Measurements from ENCODE around the gene LSM14A.
"Not testable (repeated sequence)": the region's sequence is repeated elsewhere in the genome, so short reads cannot be mapped to it uniquely, and the experiment has no call there.

The LSM14A gene

DNA sequence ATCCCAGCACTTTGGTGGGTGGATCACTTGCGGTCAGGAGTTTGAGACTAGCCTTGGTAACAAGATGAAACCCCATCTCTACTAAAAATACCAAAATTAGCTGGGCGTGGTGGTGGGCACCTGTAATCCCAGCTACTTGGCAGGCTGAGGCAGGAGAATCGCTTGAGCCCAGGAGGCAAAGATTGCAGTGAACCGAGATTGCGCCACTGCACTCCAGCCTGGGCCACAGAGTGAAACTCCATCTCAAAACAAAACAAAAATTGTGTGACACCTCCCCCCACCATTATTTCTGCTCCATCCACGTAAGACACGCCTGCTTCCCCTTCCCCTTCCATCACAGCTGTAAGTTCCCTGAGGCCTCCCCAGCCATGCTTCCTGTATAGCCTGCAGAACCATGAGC lies 13.3 kb upstream of the LSM14A start:
- not testable (repeated sequence) for DNase-seq (ENCODE audit: low read depth in 2 of 2)

DNA sequence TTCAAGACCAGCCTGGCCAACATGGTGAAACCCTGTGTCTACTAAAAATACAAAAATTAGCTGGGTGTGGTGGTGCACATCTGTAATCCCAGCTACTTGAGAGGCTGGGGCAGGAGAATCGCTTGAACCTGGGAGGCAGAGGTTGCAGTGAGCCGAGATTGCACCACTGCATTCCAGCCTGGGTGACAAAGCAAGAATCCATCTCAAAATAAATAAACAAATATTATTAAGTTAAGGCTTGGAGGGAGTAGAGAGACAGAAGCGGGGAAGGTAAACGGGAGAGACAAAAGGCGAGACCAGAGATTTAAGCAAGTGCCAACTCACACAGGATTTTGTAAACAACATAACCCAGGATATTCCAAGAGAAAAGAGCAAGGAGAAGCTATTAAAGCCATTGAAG lies 12.8 kb upstream of the LSM14A start:
- not testable (repeated sequence) for DNase-seq (ENCODE audit: low read depth in 2 of 2)

DNA sequence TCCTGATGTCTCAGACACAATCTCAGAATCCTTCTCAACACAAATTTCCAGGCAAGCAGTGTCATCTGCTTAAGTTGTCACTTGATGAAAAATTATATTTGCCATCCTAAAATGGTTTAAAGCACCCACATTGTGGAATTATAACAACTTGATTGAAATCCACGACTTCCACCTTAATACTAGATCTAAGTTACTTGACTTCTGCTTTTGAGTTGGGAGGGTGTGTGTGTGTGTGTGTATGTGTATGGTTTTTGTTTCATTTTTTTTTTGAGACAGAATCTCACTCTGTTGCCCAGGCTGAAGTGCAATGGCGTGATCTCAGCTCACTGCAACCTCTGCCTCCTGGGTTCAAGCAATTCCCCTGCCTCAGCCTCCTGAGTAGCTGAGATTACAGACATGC lies 10.4 kb upstream of the LSM14A start:
- DNase-seq (ENCODE audit: low read depth in 2 of 2): not testable (repeated sequence)

DNA sequence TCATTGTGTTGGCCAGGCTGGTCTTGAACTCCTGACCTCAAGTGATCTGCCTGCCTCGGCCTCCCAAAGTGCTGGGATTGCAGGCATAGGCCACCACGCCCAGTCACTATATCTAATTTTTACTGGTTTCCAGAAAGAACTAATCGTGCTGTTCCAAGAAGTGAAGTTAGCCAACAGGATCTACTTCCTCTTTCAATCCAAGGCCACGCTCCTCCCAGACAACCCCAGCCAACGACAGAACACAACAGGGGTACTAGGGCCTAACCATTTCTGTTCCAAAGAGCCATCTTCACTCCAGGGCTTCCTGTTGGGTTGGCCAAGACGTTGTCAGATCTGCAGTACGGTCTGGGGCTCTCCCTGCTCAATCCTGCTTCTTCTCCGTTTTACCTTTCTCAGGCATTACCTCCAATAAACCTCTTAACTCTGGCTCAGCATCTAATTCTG lies 7.0 kb upstream of the LSM14A start:
- no peak for DNase-seq (ENCODE audit: low read depth in 2 of 2)

DNA sequence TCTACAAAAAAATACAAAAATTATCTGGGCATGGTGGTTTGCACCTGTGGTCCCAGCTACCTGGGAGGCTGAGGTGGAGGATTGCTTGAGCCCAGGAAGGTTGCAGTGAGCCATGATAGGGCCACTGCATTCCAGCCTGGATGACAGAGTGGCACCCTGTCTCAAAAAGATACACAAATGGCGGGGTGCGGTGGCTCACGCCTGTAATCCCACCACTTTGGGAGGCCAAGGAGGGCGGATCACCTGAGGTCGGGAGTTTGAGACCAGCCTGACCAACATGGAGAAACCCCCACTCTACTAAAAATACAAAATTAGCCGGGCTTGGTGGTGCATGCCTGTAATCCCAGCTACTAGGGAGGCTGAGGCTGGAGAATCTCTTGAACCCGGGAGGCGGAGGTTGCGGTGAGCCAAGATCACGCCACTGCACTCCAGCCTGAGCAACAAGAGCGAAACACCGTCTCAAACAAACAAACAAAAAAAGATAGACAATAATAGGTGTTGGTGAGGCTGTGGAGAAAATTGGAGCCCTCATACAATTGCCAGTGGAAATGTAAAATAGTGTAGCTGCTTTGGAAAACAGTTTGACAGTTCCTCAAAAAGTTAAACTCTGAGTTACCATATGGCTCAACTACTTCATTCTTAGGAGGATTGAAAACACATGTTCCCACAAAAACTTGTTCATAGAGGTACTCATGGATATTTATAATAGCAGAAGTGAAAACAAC lies 2.7 kb upstream of the LSM14A start:
- DNase-seq (ENCODE audit: low read depth in 2 of 2): not testable (repeated sequence)

DNA sequence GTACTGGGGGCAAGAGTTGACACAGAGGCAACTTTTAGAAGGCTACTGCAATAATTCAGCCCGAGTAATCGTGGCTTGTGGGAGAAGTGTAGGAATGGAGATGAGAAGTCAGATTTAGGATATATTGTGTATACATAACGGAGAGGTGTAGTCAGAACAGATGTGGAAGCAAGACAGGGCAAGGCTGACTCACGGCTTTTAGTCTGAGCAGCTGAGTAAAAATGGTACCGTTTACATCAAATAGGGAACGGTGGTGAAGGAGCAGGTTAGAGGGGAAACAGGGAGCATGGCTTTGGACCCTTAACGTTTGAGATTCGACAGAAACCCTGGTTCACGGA lies 796 bp upstream of the LSM14A start:
- DNase-seq (ENCODE audit: low read depth in 2 of 2): peak; percentile 37 to 50

DNA sequence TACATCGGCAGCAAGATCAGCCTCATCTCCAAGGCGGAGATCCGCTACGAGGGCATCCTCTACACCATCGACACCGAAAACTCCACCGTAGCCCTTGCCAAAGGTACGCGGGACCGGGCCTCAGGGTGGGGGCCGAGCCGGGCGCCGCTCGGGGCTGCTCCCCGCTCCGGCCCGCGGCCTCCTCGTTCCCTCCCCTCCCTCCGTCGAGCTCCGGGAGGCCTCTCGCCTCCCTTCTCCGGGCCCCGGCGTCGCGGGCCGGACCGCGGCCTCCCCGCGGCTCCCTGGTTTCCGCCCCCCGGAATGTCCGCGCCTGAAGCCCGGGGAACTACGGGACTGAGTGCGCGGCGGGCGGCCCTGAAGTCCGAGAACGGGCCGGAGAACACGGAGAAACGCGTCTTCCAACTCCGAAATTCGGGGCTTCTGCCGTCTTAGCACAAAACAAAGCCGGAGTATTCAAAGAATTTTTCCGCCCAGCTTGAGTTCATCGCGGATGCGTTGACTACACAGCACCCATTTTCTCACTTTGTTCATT lies 423 bp downstream of the LSM14A start:
- peak; percentile 11 to 13 for DNase-seq (ENCODE audit: low read depth in 2 of 2)

DNA sequence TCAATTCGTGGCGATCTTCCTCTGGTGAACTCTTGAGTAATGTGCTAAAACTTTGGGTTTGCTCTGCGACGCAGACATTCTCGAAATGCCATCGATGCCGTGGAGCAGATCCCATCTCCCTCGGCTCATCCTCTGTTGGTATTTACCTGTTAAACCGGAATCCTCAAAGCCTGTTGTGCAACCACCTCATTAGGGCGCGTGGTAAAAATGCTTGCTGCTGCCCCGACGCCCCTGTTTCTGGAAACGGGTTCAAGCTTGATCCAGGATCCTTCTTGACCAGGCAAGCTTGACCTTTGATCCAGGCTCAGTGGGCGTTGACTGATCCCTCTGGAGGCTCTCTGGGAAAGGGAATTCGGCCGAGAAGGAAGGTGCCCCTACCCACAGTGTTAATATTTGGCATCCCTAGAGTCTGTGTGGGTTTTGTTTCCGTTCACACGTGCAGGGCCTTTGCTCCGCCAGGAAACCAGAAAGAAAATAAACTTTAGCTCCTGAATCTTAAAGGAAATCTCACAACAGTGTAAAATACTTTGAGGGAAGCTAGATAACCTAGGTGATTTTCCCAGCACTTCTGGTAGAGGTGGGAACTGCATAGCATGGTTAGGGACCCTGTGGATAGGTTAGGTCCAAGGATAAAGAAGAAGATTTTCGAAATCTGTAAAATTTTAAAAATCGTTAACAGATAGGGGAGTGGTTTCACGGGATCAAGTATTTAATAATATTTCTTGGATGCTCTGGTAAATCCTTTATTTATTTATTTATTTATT lies 1.1 kb downstream of the LSM14A start:
- peak in 1 of 2 donors; percentile 6 for DNase-seq (ENCODE audit: low read depth in 2 of 2)

DNA sequence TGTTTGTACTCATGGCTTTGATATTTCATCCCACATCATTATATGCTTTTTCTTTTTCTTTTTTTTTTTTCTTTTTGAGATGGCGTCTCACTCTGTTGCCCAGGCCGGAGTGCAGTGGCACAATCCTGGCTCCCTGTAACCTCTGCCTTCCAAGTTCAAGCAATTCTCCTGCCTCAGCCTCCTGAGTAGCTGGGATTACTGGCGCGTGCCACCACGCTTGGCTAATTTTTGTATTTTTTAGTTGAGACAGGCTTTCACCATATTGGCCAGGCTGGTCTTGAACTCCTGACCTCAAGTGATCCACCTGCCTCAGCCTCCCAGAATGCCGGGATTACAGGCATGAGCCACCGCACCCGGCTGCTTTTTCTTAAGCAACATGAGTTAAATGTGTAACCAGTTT lies 2.9 kb downstream of the LSM14A start:
- not testable (repeated sequence) for DNase-seq (ENCODE audit: low read depth in 2 of 2)

DNA sequence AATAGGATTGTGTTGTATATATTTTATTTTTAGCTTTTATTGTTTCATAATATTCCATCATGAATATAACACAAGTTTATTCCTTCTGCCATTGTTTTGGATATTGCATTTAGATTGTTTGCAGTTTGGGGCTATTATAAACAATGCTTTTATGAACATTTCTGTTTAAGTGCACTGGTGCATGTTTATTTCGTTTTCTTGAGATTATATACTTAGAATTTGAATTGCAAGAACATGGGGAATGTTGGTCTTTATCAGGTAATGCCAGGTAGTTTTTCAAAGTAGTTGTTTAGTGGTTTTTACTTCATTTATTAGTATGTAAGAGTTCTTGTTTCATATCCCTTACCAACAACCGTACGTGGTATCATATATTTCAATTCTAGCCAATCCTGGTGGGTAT lies 4.3 kb downstream of the LSM14A start:
- DNase-seq (ENCODE audit: low read depth in 2 of 2): no peak

DNA sequence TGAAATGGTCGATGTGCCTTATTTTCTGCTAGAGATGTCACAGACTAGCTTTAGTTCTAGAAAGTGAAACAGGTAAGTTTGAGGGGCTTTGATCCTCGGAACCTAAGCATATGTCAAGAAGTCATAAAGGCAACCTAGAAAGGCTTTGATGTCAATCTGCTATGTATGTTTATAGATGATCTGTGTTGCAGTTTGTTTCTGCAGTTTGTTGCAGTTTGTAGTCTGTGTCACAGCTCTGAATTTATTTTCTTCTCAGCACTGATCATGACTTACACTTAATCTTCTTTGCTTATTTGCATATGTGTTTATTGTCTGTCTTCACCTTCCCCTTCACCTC lies 5.9 kb downstream of the LSM14A start:
- no peak for DNase-seq (ENCODE audit: low read depth in 2 of 2)

DNA sequence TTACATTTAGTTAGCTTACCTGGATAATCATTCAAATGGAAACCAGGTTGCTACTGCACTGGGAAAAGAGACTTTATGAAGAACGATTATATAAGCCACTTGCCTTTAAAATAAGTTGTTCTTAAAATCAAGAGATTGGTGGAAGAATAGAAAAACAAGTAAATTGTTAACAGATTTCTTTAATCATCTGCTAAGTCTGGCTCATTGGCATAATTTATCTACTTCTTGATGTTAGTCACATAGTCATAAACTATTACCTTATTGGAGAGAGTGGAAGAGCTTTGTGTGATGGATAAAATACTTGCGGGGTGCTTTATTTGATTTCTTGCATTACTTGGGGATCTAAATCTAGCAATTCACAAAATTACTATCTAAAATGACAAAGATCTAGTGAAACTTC lies 6.8 kb downstream of the LSM14A start:
- no peak for DNase-seq (ENCODE audit: low read depth in 2 of 2)

DNA sequence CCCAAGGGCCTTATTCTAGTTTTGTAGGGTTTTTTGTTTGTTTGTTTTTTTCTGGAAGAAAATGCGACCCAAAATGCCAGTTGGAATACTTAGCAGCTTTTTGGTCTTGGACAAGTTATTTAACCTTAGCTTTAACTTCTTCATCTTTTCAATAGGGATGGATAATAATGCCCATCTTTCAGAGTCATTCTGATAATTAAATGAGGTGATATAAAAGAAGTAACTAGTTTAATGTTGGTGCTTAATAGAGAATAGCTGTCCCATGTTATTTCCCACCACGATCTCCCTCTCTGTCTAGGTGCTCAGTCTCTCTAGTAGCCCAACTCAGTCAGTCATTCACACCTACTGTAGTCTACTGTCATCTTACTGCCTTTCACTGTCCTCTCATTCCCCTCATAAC lies 8.0 kb downstream of the LSM14A start:
- DNase-seq (ENCODE audit: low read depth in 2 of 2): no peak

DNA sequence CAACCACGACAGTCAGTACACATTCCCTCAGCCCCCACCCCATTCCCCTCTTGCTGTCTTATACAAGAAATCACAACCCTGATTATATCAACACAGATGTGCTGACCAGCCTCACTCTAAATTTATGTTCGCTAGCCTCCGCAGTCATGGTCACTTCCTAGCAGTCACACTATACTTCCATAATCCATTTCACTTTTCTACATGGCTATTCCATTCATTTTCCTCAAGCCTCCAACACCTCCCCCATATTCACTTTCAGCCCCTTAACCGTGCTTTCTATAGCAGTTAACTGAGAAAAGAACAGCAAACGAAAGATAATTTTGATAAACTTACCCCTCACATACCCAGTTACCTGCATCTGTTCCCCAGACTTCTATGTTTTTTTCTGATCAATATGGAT lies 8.4 kb downstream of the LSM14A start:
- DNase-seq (ENCODE audit: low read depth in 2 of 2): no peak

DNA sequence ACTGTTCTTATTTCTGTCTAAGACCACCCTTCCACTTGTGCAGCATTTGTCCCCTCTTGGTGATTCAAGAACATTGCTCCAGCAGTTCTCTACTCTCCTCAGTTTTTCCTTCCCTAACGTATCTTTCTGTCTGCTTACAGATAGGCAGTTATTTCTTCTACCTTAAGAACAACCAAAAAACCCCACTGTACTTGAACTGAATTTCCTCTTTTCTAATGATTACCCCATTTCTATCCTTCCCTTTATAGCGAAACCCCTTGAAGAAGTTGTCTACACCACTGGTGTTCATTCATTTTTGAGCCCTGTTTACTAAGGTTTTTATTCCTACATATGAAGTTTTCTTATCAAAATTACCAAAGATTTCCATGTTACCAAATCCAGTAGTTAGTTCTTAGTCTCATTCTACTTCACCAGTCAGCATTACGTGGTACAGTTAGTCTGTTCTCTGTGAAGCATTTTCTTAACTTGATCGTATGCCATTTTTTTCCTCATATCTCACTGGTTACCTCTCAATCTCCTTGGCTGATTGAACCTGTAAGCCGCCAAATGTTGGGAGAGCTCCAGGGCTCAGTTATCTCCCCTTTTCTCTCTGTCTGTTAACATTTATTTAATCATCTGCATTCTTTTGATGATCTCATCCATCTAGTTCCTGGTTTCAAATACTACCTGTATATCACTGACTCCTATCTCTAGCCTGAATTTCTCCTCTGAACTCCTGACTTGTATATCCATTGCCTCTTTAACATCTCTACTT lies 9.0 kb downstream of the LSM14A start:
- DNase-seq (ENCODE audit: low read depth in 2 of 2): no peak

DNA sequence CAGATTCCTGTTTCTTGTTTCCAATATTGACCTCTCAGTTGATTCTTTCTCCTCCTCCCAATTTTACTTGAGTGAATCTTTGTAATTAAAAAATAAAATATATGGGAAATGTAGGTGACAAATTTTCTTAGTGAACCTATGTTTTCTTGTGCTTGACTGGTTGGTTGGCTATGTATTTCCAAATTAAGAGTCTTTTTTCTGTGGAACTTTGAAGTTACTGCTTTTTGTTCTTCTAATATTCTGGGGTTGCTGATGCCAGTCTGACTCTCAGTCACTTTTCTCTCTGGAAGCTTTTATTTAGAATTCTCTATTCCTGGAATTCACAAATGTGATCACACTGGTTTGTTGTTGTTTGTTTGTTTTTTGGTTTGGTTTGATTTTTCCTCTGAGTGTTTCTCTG lies 9.8 kb downstream of the LSM14A start:
- DNase-seq (ENCODE audit: low read depth in 2 of 2): no peak

DNA sequence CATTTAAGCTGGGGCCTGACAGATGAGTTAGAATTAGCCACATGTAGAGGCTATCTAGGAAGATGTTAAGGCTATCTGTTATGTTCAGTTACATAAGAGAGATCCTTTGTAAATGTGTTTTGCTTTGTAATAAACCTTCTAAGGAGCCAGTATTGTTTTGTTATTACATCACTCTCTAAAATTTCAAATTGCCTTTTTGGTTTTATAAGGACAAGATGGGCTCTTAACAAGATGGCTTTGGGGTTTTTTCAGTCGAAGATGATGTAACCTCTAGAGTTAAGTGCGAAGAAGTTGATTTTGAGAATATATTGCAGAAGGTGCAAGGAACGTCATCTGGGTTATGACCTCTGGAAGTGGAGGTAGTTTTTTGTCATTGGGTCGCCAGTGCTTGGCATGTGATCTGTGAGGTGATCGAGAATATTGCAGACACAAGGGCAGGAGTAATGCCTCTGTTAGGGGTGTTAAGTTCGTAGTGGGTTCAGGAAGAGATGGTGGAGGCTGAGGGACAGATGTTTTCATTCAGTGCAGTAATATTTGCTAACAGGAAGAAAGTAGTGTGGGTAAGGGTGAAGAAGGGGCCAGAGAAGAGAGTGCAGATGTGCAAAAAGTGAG lies 12.7 kb downstream of the LSM14A start:
- no peak for DNase-seq (ENCODE audit: low read depth in 2 of 2)

DNA sequence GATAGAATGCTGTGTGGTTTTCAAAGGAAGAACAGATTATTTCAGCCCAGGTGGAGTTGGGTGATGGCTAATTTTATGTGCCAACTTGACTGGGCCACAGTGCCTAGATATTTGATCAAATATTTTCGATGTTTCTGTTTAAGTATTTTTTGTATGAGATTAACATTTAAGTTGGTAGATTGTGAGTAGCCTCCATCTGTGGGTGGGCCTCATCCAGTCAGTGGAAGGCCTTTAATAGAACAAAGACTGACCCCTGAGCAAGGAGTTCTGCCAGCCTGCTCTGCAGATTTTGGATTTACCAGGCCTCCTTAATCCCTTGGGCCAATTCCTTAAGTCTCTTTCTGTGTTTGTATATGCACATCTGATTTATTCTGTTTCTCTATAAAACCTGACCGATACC lies 13.9 kb downstream of the LSM14A start:
- DNase-seq (ENCODE audit: low read depth in 2 of 2): no peak

DNA sequence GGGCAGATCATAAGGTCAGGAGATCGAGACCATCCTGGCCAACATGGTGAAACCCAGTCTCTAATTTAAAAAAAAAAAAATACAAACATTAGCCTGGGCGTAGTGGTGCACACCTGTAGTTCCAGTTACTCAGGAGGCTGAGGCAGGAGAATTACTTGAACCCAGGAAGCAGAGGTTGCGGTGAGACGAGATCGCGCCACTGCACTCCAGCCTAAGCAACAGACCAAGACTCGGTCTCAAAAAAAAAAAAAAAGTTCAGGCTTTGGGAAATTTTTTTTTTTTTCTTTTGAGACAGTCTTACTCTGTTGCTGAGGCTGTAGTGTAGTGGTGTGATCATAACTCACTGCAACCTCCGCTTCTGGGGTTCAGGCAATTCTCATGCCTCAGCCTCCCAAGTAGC lies 14.7 kb downstream of the LSM14A start:
- no peak for DNase-seq (ENCODE audit: low read depth in 2 of 2)

DNA sequence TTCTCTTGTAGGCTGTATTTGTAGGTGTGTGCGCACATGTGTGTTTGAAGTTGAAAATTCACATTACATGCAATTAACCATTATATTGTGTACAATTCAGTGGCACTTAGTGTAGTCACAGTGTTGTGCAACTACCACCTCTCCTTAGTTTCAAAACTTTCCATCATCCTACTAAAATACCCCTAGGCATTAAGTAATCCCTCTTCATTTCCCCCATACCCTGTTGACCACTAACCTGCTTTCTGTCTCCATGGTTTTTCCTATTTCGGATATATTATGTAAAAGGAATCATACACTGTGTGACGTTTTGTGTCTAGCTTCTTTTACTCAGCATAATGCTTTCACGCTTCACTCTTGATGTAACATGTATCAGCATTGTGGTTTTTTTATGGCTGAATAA lies 16.1 kb downstream of the LSM14A start:
- no peak for DNase-seq (ENCODE audit: low read depth in 2 of 2)

DNA sequence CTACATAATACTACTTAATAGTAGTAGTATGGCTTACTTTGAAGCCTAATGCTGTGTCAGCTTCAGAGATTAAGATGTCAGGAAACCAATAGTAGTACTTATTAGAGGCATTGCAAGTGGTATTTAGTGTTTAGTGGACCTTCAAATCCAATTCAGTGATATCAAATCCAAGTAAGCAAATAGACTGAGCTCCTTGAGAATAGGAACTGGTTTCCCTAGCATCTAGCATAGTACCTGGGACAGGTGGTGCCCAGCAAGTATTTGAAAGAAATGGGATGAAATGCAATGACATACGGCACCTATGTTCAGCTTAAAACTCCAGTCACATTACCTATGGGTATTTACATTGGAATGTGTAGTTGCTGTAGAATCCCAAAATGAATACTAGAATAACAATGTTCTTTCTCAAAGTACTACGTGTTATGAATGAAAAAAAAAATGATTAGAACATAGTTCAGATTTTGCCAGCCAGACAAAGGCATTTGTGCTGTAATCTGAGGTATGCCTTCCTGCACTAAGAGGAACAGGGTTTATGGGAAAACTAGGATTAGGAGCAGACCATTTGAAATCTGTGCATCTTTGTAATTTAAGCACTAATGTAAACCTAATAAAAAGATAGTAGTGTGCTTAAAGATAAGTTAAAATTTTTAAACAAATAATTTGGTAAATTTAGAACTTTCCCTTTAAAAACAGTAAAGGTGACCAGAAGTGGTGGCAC lies 17.1 kb downstream of the LSM14A start:
- no peak for DNase-seq (ENCODE audit: low read depth in 2 of 2)
